Stomach (tissue), 9 donors: ENCODE data around the gene TOP2A. TPM values are rescaled to one million over a fixed set of nuclear protein-coding genes. Genes with fewer than 3 reads are reported as not detected.
A peak's percentile ranks its signal among the peaks of the same experiment; 100 is the strongest.

ENCODE experiments used
- DNase-seq, 2 donors: peaks; one replicate each; pipeline versions ENCODE4 v3.0.0 to v3.0.0-alpha.2; 2013 to 2019
- H3K27ac ChIP-seq, 5 donors: fragments of 200-600 bp in 4 of 5; sonication (generic) in 4 of 5; one replicate each; pipeline ENCODE4 v1.5.1; 2013 to 2019; ENCODE audit warnings: mild to moderate bottlenecking in 1 of 5, moderate library complexity in 1 of 5
- H3K27me3 ChIP-seq, 3 donors: fragments of 200-600 bp; sonication (generic); one replicate each; pipeline ENCODE4 v1.5.1; 2017 to 2019; ENCODE audit warnings: mixed run types in 1 of 3
- H3K36me3 ChIP-seq, 4 donors: fragments of 200-600 bp; sonication (generic); 1 replicate in 3 of 4; 2 replicates in 1 of 4; pipeline ENCODE4 v1.5.1; 2016 to 2019
- H3K4me1 ChIP-seq, 4 donors: fragments of 200-600 bp; sonication (generic); one replicate each; pipeline ENCODE4 v1.5.1; 2016 to 2019
- H3K4me3 ChIP-seq, 4 donors: fragments of 200-600 bp; sonication (generic) in 3 of 4; one replicate each; pipeline ENCODE4 v1.5.1; 2016 to 2019; ENCODE audit warnings: mild to moderate bottlenecking in 1 of 4
- H3K9me3 ChIP-seq, 4 donors: fragments of 200-600 bp; sonication (generic); one replicate each; pipeline ENCODE4 v1.5.1; 2016 to 2019
- EP300 ChIP-seq: sonication (generic); formaldehyde crosslinking; IDR thresholded peaks from one replicate; pipeline ENCODE4 v1.6.1; 2017; ENCODE audit warnings: antibody characterized with exemption
- POLR2A ChIP-seq, 4 donors: fragments of 450-650 bp; IDR thresholded peaks; one replicate each; pipeline ENCODE4 v1.6.1; 2016; ENCODE audit warnings: antibody characterized with exemption in 4 of 4, control low read depth in 2 of 4, mild to moderate bottlenecking in 1 of 4, moderate library complexity in 1 of 4
- POLR2AphosphoS5 ChIP-seq, 3 donors: sonication (generic); formaldehyde crosslinking; IDR thresholded peaks; one replicate each; pipeline ENCODE4 v1.6.1; 2016; ENCODE audit warnings: antibody characterized with exemption in 3 of 3
- WGBS, 5 donors: extraction: QIAGEN DNeasy Blood & Tissue Kit in 3 of 5; methylation state at CpG; one replicate each; pipeline versions ENCODE4 v1.1.5 to v1.1.7; 2013 to 2018; 5-methylcytosine and 5-hydroxymethylcytosine counted together
- intact Hi-C: fragments of 100-400 bp; cut with DNase I; formaldehyde crosslinking; loops from one replicate; pipeline ENCODE4 v1.15.1; 2023; ENCODE audit warnings: low total_unique reads
- polyA plus RNA-seq, 3 donors: library from polyadenylated mRNA; stranded (reverse); fragments of 200-250 nt; gene quantifications; one replicate each; pipeline ENCODE4 v1.2.3, GENCODE V29; 2013
- total RNA-seq, 5 donors: library from RNA; depleted of rRNA; stranded (reverse); fragments of >200 nt; gene quantifications; one replicate each; pipeline versions ENCODE4 v1.1.0 to v1.2.3, GENCODE V29; 2014 to 2016
- TF ChIP-seq, protein P1 (sequence below), 7 experiments: fragments of 450-650 bp in 4 of 7; fragments of 200-600 bp in 3 of 7; sonication (generic) in 3 of 7; IDR thresholded peaks; one replicate each; pipeline ENCODE4 v1.5.1; 2016 to 2019; ENCODE audit warnings: antibody characterized with exemption in 7 of 7, control low read depth in 2 of 7, mild to moderate bottlenecking in 1 of 7
- donor health status: healthy with polysubstance abuse.
- donor health status: Bipolar disorder and iron deficiency.
- donor health status: healthy.

The TOP2A gene
- total and polyA plus RNA-seq, 8 donors = 1.2 to 129 (median 13.2) TPM

DNA sequence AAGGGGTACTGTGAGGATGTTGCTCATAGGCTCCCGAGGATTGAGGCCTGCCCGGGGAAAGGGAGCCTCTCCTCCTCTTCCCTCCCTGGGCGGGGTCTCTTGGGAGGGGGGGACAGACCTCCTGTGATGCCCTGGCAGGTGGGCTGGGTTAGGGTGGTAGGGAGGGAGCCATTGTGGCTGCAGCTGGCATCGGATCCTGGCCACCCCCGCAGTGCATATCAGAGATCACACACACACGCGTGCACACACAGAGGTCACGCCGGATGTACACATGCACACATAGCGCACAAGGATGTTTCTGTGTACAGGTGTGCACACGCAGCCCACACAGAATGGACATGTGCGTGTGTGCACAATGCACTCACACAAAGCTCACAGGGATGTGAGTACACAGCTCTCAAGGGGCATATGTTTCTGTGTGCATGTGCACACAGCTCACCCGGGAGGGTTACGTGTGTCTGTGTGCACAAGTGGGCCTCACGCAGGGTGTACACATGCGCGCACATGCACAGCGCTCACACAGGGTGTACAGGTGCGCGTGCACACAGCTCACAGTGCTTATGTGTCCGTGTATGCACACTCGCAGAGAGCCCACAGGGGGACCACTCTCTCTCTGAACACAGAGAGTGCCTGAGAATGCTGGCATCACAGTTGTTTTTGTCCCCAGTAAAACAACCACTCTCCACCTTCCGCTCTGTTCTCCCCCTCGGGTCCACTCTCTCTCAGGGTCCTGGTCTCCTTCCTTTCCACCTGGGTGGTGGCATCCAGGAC is 55.6 kb downstream of the TOP2A start:
- intact Hi-C loops = loop anchor here (10.0 kb wide), 1 partner anchor 73 kb away; no protein-coding TSS in a partner anchor
- H3K4me1 ChIP-seq = peaks cover 9 to 47% (median 33%) of the 10 kb centered on the region in 4 donors
- no peaks in the 10 kb centered on the region for H3K36me3 ChIP-seq
- H3K27ac ChIP-seq = peak overlapping the region in 1 of 5 donors; percentile 50
- TF ChIP-seq POLR2AphosphoS5 (IDR thresholded peaks at IDR 0.05) = no peak
- TF ChIP-seq POLR2A (IDR thresholded peaks at IDR 0.05) = no peak
- H3K4me3 ChIP-seq = peak overlapping the region; percentile 54 to 79 (median 62)
- no peak for DNase-seq
- no peaks in the 10 kb centered on the region for H3K9me3 ChIP-seq
- H3K27me3 ChIP-seq = peaks cover 0 to 28% (median 0%) of the 10 kb centered on the region in 3 donors
- 66 to 69% (median 67%) methylated on average over 20 to 24 of the region's 24 CpGs for WGBS, 5 donors

DNA sequence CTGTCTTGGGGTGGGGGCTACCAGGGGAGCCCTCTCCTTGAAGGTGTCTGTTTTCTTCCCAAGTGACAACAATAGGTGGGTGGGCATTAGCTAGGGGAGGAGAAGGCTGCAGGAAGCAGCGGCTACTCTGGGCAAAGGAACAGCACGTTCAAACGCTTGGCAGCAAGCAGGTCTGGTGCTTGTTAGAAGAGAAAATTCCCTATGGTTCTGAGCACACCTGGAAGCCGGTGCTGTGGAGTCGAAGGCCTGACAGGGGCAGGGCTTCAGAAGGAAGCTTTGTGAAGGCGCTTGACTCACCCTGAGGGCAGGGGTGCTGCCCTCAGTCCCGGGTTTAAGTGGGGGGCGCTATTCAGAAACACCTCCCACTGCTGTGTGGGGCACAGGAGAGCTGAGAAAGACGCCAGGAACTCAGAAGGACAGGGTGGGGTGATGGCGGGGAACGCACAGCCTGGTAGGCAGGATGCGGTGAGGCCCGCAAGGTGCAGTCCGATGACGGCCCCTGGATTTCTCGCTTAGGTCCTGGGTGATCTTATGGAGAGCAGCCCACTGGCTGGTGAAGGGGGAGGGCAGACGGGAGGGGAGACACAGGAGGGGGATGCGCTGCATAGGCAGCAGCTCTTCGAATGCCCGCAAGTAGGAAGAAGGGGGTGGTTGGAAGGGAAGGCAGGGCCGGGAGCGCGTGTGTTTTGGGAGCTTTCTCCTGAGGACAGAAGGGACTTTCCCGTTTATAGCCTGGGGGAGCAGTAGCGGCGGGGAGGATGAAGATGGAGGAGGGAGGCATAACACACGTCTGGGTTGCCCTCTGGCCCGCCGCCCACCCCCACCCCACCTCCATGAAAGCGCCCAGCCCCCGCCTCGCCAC is 56.4 kb downstream of the TOP2A start:
- intact Hi-C loops = loop anchor here (10.0 kb wide), 1 partner anchor 74 kb away; no protein-coding TSS in a partner anchor
- DNase-seq = no peak

DNA sequence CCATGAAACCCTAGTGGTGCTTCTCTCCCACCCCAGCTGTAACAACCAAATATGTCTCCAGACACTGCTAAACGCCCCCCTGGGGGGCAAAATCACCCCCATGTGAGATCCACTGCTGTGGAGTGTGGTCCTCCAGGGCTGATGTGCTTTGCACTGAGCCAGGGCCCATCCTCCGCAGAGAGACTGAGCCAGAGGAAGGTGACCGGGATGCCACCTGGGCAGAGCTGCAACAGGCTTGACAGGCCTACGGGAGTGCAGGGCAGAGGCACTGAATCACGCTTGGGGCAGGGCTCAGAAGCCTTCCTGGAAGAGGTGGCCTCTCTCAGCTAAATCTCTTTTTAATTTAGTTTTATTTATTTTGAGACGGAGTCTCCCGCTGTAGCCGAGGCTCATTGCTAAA is 57.6 kb downstream of the TOP2A start:
- no peak overlapping the region for H3K4me3 ChIP-seq
- no peaks in the 10 kb centered on the region for H3K9me3 ChIP-seq
- H3K36me3 ChIP-seq = peaks cover 14 to 18% (median 17%) of the 10 kb centered on the region in 4 donors
- intact Hi-C loops = loop anchor here (10.0 kb wide), 1 partner anchor 75 kb away; no protein-coding TSS in a partner anchor
- H3K27ac ChIP-seq = no peak overlapping the region
- DNase-seq = no peak
- H3K4me1 ChIP-seq = peaks cover 16 to 60% (median 46%) of the 10 kb centered on the region in 4 donors
- 85 to 89% (median 87%) methylated on average over 8 of the region's 8 CpGs for WGBS, 5 donors
- TF ChIP-seq EP300 (no peak), POLR2A (IDR thresholded peaks at IDR 0.05) (no peak), POLR2AphosphoS5 (IDR thresholded peaks at IDR 0.05) (no peak)
- TF ChIP-seq, protein P1, sequence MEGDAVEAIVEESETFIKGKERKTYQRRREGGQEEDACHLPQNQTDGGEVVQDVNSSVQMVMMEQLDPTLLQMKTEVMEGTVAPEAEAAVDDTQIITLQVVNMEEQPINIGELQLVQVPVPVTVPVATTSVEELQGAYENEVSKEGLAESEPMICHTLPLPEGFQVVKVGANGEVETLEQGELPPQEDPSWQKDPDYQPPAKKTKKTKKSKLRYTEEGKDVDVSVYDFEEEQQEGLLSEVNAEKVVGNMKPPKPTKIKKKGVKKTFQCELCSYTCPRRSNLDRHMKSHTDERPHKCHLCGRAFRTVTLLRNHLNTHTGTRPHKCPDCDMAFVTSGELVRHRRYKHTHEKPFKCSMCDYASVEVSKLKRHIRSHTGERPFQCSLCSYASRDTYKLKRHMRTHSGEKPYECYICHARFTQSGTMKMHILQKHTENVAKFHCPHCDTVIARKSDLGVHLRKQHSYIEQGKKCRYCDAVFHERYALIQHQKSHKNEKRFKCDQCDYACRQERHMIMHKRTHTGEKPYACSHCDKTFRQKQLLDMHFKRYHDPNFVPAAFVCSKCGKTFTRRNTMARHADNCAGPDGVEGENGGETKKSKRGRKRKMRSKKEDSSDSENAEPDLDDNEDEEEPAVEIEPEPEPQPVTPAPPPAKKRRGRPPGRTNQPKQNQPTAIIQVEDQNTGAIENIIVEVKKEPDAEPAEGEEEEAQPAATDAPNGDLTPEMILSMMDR (IDR thresholded peaks at IDR 0.05) = no peak
- peaks cover 0 to 28% (median 0%) of the 10 kb centered on the region in 3 donors for H3K27me3 ChIP-seq

More for the DNA sequence above, 56.4 kb downstream of the TOP2A start:
- no peaks in the 10 kb centered on the region for H3K9me3 ChIP-seq
- peaks cover 3 to 6% (median 5%) of the 10 kb centered on the region in 4 donors for H3K36me3 ChIP-seq
- H3K4me1 ChIP-seq = peaks cover 9 to 48% (median 37%) of the 10 kb centered on the region in 4 donors
- WGBS, 5 donors = 63 to 74% (median 66%) methylated on average over 32 of the region's 32 CpGs
- no peak overlapping the region for H3K4me3 ChIP-seq
- TF ChIP-seq POLR2A (IDR thresholded peaks at IDR 0.05) = no peak
- H3K27me3 ChIP-seq = peaks cover 0 to 28% (median 0%) of the 10 kb centered on the region in 3 donors
- no peak overlapping the region for H3K27ac ChIP-seq

DNA sequence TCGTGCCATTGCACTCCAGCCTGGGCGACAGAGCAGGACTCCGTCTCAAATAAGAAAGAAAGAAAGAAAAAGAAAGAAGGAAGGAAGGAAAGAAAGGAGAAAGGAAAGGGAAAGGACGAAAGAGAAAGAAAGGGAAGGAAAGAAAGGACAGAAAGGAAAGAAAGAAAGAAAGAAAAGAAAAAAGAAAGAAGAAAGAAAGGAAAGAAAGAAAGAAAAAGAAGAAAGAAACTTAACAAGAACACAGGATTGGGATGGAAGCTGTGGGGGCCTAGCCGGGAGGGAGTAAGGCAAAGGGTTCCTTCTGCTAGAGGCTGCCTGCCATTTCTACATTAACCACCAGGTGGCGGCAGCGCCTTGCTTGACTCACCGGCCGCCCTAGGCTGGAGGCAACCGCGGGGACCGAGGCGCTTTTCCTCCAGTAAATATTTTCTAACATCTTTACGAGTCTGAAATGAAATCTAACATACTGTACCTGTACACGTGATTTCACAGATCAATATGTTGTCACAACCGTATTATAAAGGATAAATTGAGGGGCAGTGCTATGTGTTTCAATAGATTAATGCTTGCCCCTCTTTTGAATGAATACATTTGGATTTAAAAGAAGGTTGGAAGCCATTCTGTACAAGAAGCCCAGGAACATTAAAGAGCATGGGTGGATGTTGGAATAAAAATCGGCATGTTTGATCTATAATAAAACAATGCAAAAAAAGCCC is 59.2 kb downstream of the TOP2A start:
- H3K27ac ChIP-seq = peak overlapping the region in 3 of 5 donors; percentile 3 to 65 (median 16)
- WGBS, 5 donors = 9 to 12% (median 12%) methylated on average over 17 of the region's 17 CpGs
- intact Hi-C loops = no loop called here
- peaks cover 0 to 20% (median 0%) of the 10 kb centered on the region in 3 donors for H3K27me3 ChIP-seq
- no peaks in the 10 kb centered on the region for H3K9me3 ChIP-seq
- DNase-seq = peak; percentile 94 to 96
- TF ChIP-seq EP300 = no peak
- TF ChIP-seq, protein P1 (IDR thresholded peaks at IDR 0.05) = peak in 6 of 7 experiments; percentile 87 to 99 (median 98)
- TF ChIP-seq POLR2A (IDR thresholded peaks at IDR 0.05) = no peak
- TF ChIP-seq POLR2AphosphoS5 (IDR thresholded peaks at IDR 0.05) = peak in 1 of 3 donors; percentile 62
- H3K4me3 ChIP-seq = peak overlapping the region in 2 of 4 donors; percentile 9 to 12
- H3K36me3 ChIP-seq = peaks cover 22 to 34% (median 31%) of the 10 kb centered on the region in 4 donors
- peaks cover 14 to 61% (median 42%) of the 10 kb centered on the region in 4 donors for H3K4me1 ChIP-seq
